Measurements from ENCODE around the gene G6PC3. TPM values are rescaled to one million over a fixed set of nuclear protein-coding genes. Genes with fewer than 3 reads are reported as not detected.
"Not testable (repeated sequence)": the region's sequence is repeated elsewhere in the genome, so short reads cannot be mapped to it uniquely, and the experiment has no call there.

The G6PC3 gene
- total RNA-seq, 2 donors from 2014 or later = 18.4 to 19.7 TPM

GRCh38 chr17:44093231-44093900 lies 22.8 kb downstream of the G6PC3 start:
- Mint-ChIP-seq H3K4me1 (ENCODE audit: low read depth) (peaks cover 7% of the 10 kb centered on the region), H3K9me3 (no peaks in the 10 kb centered on the region), H3K27me3 (ENCODE audit: low read depth) (no peaks in the 10 kb centered on the region)

GRCh38 chr17:44094701-44095387 lies 24.3 kb downstream of the G6PC3 start:
- H3K36me3 Mint-ChIP-seq (ENCODE audit: insufficient read depth in 2 of 2) = no peaks in the 10 kb centered on the region
- H3K4me1 Mint-ChIP-seq (ENCODE audit: low read depth) = peaks cover 7% of the 10 kb centered on the region

More at GRCh38 chr17:44093231-44093900, 22.8 kb downstream of the G6PC3 start:
- DNase-seq (no peak), ATAC-seq (replicated peaks in 1 of 2) (no peak)
- no peak overlapping the region for H3K4me3 Mint-ChIP-seq
- H3K27ac Mint-ChIP-seq = no peak overlapping the region
- H3K36me3 Mint-ChIP-seq (ENCODE audit: insufficient read depth in 2 of 2) = peaks cover 0 to 2% of the 10 kb centered on the region in 2 donors

GRCh38 chr17:44095388-44095646 lies 24.8 kb downstream of the G6PC3 start:
- peaks cover 7% of the 10 kb centered on the region for H3K4me1 Mint-ChIP-seq (ENCODE audit: low read depth)
- DNase-seq (no peak), ATAC-seq (replicated peaks in 1 of 2) (no peak)
- no peaks in the 10 kb centered on the region for H3K9me3 Mint-ChIP-seq
- no peaks in the 10 kb centered on the region for H3K27me3 Mint-ChIP-seq (ENCODE audit: low read depth)
- no peaks in the 10 kb centered on the region for H3K36me3 Mint-ChIP-seq (ENCODE audit: insufficient read depth in 2 of 2)
- H3K4me3 Mint-ChIP-seq = no peak overlapping the region
- H3K27ac Mint-ChIP-seq = no peak overlapping the region

More at GRCh38 chr17:44094701-44095387, 24.3 kb downstream of the G6PC3 start:
- no peaks in the 10 kb centered on the region for H3K27me3 Mint-ChIP-seq (ENCODE audit: low read depth)
- no peak overlapping the region for H3K27ac Mint-ChIP-seq
- ATAC-seq (replicated peaks in 1 of 2) (no peak), DNase-seq (no peak)
- no peak overlapping the region for H3K4me3 Mint-ChIP-seq
- H3K9me3 Mint-ChIP-seq = no peaks in the 10 kb centered on the region

- Mint-ChIP-seq H3K4me3 (no peak overlapping the region), H3K27me3 (ENCODE audit: low read depth) (no peaks in the 10 kb centered on the region), H3K4me1 (ENCODE audit: low read depth) (peaks cover 7% of the 10 kb centered on the region), H3K27ac (no peak overlapping the region), H3K9me3 (no peaks in the 10 kb centered on the region), H3K36me3 (ENCODE audit: insufficient read depth in 2 of 2) (no peaks in the 10 kb centered on the region)
- no peak for DNase-seq
- ATAC-seq (replicated peaks in 1 of 2) = peak in 1 of 2 donors; percentile 25
Observed at GRCh38 chr17:44095647-44096496, 25.3 kb downstream of the G6PC3 start.

GRCh38 chr17:44097110-44097958 lies 26.8 kb downstream of the G6PC3 start:
- Mint-ChIP-seq H3K4me3 (no peak overlapping the region), H3K9me3 (no peaks in the 10 kb centered on the region), H3K36me3 (ENCODE audit: insufficient read depth in 2 of 2) (no peaks in the 10 kb centered on the region), H3K27ac (no peak overlapping the region), H3K27me3 (ENCODE audit: low read depth) (no peaks in the 10 kb centered on the region), H3K4me1 (ENCODE audit: low read depth) (peaks cover 7% of the 10 kb centered on the region)
- ATAC-seq (replicated peaks in 1 of 2) (no peak), DNase-seq (no peak)

GRCh38 chr17:44101858-44102257 lies 31.3 kb downstream of the G6PC3 start:
- not testable (repeated sequence) for H3K4me3 Mint-ChIP-seq; H3K27me3 Mint-ChIP-seq (ENCODE audit: low read depth); H3K4me1 Mint-ChIP-seq (ENCODE audit: low read depth); H3K36me3 Mint-ChIP-seq (ENCODE audit: insufficient read depth in 2 of 2); H3K27ac Mint-ChIP-seq; H3K9me3 Mint-ChIP-seq; ATAC-seq (replicated peaks in 1 of 2); DNase-seq

- ATAC-seq (replicated peaks in 1 of 2) = no peak
- H3K27me3 Mint-ChIP-seq (ENCODE audit: low read depth) = no peaks in the 10 kb centered on the region
- no peaks in the 10 kb centered on the region for H3K4me1 Mint-ChIP-seq (ENCODE audit: low read depth)
- no peak overlapping the region for H3K4me3 Mint-ChIP-seq
- no peak overlapping the region for H3K27ac Mint-ChIP-seq
- H3K36me3 Mint-ChIP-seq (ENCODE audit: insufficient read depth in 2 of 2) = peaks cover 0 to 2% of the 10 kb centered on the region in 2 donors
- no peak for DNase-seq
- no peaks in the 10 kb centered on the region for H3K9me3 Mint-ChIP-seq
Observed at GRCh38 chr17:44102849-44103622, 32.5 kb downstream of the G6PC3 start.

- Mint-ChIP-seq H3K4me3 (no peak overlapping the region), H3K27me3 (ENCODE audit: low read depth) (no peaks in the 10 kb centered on the region), H3K27ac (no peak overlapping the region), H3K9me3 (no peaks in the 10 kb centered on the region), H3K4me1 (ENCODE audit: low read depth) (peaks cover 2% of the 10 kb centered on the region), H3K36me3 (ENCODE audit: insufficient read depth in 2 of 2) (peaks cover 0 to 2% of the 10 kb centered on the region in 2 donors)
- DNase-seq (no peak), ATAC-seq (replicated peaks in 1 of 2) (no peak)
Observed at GRCh38 chr17:44105483-44105882, 34.9 kb downstream of the G6PC3 start.

GRCh38 chr17:44105941-44106340 lies 35.4 kb downstream of the G6PC3 start:
- no peaks in the 10 kb centered on the region for H3K9me3 Mint-ChIP-seq
- no peak for DNase-seq
- H3K36me3 Mint-ChIP-seq (ENCODE audit: insufficient read depth in 2 of 2) = peaks cover 0 to 2% of the 10 kb centered on the region in 2 donors
- no peak overlapping the region for H3K27ac Mint-ChIP-seq
- no peak overlapping the region for H3K4me3 Mint-ChIP-seq
- H3K4me1 Mint-ChIP-seq (ENCODE audit: low read depth) = peaks cover 7% of the 10 kb centered on the region
- H3K27me3 Mint-ChIP-seq (ENCODE audit: low read depth) = no peaks in the 10 kb centered on the region
- ATAC-seq (replicated peaks in 1 of 2) = no peak

- H3K4me1 Mint-ChIP-seq (ENCODE audit: low read depth) = peaks cover 15% of the 10 kb centered on the region
- H3K27ac Mint-ChIP-seq = no peak overlapping the region
- no peaks in the 10 kb centered on the region for H3K9me3 Mint-ChIP-seq
- no peak overlapping the region for H3K4me3 Mint-ChIP-seq
- DNase-seq = no peak
- H3K36me3 Mint-ChIP-seq (ENCODE audit: insufficient read depth in 2 of 2) = peaks cover 0 to 2% of the 10 kb centered on the region in 2 donors
- no peaks in the 10 kb centered on the region for H3K27me3 Mint-ChIP-seq (ENCODE audit: low read depth)
- ATAC-seq (replicated peaks in 1 of 2) = no peak
Observed at GRCh38 chr17:44106801-44107200, 36.3 kb downstream of the G6PC3 start.

GRCh38 chr17:44108440-44109311 lies 38.1 kb downstream of the G6PC3 start:
- H3K27me3 Mint-ChIP-seq (ENCODE audit: low read depth) = no peaks in the 10 kb centered on the region
- H3K9me3 Mint-ChIP-seq = no peaks in the 10 kb centered on the region
- DNase-seq (no peak), ATAC-seq (replicated peaks in 1 of 2) (no peak)
- H3K36me3 Mint-ChIP-seq (ENCODE audit: insufficient read depth in 2 of 2) = no peaks in the 10 kb centered on the region
- no peak overlapping the region for H3K4me3 Mint-ChIP-seq
- H3K27ac Mint-ChIP-seq = no peak overlapping the region
- H3K4me1 Mint-ChIP-seq (ENCODE audit: low read depth) = peaks cover 25% of the 10 kb centered on the region
